GM19324 (cell line): ENCODE results near the gene L3MBTL4.
"Not testable (repeated sequence)": the region's sequence is repeated elsewhere in the genome, so short reads cannot be mapped to it uniquely, and the experiment has no call there.

Source experiments
- ATAC-seq: cut with Tn5 transposase; IDR thresholded peaks from one replicate; pipeline ENCODE4 v1.9.1; 2021; ENCODE audit warnings: mild to moderate bottlenecking, moderate library complexity; ENCODE audit not compliant: unreplicated experiment, low FRiP score

L3MBTL4 gene

DNA sequence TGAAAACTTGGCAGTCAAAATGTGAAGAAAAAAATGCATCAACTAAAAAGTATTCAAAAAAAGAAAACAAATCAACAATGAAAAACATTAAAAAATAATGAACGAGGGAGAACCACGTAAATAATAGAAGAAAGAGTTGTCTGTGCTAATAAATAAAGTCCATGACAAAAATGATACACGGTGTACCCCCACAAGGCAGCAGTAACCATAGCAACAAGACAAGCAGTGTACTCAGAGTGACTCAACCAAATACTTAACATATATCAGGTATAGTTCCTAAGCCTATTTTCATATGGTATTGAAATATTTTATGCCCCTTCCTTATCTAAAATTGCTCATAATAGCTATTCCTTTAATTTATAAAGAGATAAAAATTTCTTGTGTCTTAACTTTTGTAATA lies 357.1 kb downstream of the L3MBTL4 start:
- no peak for ATAC-seq

DNA sequence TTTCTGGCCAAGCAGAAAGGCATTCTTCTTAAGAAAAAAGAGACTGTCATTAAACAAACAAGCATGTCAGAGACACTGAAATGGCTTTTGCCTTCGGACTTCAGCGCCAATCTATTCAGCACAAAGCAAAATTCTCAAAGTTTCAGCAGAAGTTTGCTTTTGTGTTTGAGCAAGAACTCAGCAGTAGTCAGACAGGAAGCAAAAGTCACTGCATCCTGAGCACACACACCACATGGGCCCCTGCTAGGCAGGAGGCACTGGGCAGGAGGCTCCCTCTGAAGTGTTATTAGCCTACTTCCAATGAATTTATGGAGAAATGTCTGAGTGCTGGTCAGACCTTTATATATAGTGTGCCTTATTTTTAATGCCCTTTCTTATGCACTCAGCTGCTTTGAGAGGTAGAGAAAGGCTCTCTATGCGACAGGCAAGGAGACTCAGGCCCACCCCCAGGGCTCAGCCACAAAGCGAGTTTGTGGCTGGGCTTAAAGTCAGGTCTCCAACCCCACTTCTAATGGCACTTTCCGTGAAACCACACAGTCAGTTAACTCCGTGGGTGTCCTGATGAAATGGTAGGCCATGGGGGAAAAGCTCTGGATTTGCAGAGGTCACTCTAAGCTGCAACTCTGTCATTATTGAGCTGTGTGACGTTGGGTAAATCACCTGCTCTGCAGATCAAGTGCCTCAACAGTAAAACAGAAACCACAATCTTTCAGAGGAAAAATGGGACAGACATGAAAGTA lies 358.4 kb downstream of the L3MBTL4 start:
- ATAC-seq, result no peak

GRCh38 chr18:6055711-6056110 lies 359.0 kb downstream of the L3MBTL4 start:
- no peak for ATAC-seq

DNA sequence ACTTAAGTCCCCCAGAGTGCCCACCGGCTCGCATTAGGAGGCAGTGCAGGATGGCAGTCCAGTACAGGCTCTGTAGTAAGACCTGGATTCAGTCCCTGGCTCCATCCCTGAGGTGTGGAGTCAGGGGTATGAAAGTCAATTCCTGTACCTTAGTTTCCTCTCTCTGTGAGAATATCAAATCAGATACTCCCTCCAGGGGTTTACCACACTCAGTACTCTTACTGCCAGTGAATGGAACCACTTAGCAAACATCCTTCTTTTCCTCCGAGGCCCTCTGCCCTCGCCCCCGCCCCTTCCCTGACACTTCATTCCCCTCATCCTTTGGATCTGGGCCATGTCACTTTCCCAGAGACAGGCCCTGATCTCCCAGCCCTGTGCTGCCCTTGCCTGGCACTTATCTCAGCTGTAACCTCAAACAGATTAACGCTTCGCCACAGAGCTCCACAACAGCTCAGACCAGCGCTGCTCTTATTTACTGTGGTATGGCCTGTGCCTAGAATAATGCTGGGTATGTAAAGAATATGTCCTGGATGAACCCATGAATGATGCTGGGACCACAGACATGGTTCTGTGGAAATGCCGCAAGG lies 360.4 kb downstream of the L3MBTL4 start:
- no peak for ATAC-seq

DNA sequence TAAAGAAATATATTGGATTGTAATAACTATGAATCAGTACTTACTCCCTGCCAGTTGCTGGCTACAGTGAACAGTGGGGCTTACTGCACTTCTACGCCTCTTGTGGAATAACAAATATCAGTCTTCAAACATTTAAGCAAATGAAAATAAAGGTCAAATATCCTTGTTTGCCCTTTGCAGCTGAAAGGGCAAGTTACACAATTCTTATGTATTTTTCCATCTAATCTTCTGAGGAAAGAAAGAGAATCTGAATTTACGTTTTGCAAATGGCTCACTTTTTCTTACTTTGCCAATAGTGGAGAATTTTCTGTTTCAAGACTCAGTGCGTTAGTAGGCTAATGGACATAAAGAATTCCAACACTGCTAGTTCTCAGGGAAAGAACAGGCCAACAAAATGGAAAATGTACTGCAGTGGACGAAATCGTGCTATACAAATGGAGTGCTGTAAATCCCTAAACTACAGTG lies 362.2 kb downstream of the L3MBTL4 start:
- no peak for ATAC-seq

GRCh38 chr18:6047596-6047995 lies 367.1 kb downstream of the L3MBTL4 start:
- not testable (repeated sequence) for ATAC-seq

DNA sequence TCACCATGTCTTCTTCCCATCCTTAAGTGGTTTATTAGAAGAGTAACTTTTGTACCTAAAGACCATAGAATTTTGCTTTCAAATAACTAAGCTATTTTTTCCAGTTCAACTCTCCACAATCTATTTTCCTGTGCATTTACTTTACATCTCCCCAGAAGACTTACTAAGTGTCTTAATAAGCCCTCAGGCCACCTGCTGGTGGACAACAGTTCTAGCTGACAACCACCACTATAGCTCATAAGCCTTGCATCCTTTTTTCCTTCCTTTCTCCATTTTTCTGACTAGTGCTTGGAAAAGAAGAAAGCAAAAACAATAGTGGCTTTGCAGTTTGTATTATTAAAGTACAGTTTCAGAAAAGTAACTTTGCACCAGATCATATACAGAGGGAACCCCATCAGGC lies 369.9 kb downstream of the L3MBTL4 start:
- ATAC-seq, result no peak

DNA sequence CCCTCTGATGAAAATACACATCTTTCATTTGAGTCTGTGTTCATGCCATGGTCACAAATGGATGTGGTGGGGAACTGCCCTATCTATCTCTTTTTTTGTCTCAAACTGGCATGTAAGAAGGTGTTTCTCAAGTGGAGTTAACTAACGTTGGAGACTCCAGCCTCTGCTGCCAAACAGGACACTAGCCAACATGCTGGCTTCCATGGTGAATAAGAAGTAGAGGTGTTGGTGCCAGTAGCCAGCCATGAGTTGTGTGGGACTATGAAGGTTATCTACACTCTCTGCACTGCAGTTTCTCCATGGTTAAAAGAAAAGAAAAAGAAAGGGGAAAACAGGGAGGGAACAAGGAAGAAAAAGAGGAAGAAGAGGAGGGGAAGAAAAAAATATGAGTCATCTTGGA lies 370.4 kb downstream of the L3MBTL4 start:
- ATAC-seq, result no peak

GRCh38 chr18:6039055-6039454 lies 375.7 kb downstream of the L3MBTL4 start:
- no peak for ATAC-seq

DNA sequence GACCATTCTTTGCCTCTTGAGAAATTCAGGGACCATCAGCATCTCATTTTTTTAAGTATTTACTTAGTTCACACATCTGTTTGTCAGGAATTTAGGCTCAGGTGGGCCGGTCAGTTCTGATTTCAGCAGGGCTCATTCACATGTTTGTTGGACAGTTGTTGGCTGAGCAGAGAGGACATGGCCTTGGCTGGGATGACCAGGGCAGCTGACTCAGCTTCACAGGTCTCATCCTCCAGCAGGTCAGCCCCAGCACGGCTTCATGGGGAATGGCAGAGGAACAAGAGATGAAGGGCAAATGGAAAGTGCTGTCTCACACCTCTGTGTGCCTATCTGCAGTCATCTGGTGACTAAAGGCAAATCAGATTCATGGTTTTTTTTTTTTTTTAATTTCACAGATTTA lies 383.3 kb downstream of the L3MBTL4 start:
- no peak for ATAC-seq

DNA sequence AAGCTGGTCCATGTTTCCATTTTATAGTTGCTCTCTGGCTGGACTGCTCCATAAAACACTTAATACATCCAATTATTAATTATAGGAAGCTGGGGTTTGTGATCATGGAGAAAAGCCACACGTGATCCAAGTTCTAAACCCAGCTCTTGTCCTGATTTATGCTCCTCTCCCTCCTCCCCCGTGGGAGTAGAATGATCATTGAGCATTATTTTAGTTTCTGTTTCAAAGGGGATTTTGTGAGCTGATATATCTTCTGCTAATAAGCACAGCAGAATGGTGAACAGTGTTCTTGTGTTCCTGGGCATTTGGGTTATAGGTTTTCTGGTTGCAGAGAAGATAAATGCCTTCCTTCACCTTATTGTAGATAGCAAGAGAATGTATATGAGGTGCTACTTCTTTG lies 383.7 kb downstream of the L3MBTL4 start:
- no peak for ATAC-seq

DNA sequence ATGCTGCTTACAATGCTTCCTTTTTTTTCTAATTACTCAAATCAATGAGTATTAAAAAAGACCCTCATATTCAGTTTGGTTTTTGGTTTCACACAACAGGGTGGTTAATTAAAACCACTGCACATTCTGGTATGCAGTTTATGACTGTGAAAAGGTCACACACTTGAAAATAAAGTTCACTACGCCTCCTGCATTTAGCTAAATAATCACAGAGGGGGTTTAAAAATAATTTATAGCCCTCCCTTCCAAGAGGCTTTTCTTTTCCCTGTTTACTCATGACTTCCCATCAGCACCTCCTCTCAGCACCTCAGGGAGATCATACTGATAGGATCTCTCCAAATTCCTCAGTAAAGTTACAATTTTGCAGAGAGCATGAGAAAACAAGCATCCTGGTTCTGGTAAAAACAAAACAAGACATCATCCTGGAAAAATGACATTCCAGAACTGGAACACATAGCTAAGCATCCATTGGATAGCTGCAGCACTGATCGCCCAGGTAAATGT lies 389.9 kb downstream of the L3MBTL4 start:
- no peak for ATAC-seq

GRCh38 chr18:6023551-6023950 lies 391.2 kb downstream of the L3MBTL4 start:
- ATAC-seq, result no peak

DNA sequence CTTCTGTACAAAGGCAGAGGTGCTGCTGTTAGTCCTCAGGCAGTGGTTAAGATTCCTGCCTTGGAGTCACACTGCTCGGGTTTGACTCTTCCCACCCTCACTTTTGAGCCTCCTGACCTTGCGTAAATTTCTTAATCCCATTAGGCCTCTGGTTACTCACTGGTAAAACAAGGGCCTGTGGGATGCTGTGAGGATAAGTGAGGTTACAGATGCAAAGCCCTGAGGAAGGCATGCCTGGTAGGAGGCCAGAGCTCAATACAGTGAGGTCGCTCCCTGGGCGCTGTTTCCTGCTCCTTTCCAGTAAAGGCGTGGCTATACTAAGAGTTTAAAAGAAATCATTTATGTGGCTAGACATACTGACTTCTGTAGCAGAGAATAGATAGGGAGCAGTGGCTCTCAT lies 391.9 kb downstream of the L3MBTL4 start:
- ATAC-seq, result no peak

GRCh38 chr18:6022074-6022444 lies 392.7 kb downstream of the L3MBTL4 start:
- no peak for ATAC-seq

- no peak for ATAC-seq
These were observed 393.2 kb downstream of the L3MBTL4 start for GRCh38 chr18:6021306-6022073.

GRCh38 chr18:6018671-6019070 lies 396.0 kb downstream of the L3MBTL4 start:
- ATAC-seq, result no peak

- ATAC-seq, result no peak
These were observed 397.5 kb downstream of the L3MBTL4 start for GRCh38 chr18:6017171-6017570.

GRCh38 chr18:6015364-6015763 lies 399.3 kb downstream of the L3MBTL4 start:
- no peak for ATAC-seq

DNA sequence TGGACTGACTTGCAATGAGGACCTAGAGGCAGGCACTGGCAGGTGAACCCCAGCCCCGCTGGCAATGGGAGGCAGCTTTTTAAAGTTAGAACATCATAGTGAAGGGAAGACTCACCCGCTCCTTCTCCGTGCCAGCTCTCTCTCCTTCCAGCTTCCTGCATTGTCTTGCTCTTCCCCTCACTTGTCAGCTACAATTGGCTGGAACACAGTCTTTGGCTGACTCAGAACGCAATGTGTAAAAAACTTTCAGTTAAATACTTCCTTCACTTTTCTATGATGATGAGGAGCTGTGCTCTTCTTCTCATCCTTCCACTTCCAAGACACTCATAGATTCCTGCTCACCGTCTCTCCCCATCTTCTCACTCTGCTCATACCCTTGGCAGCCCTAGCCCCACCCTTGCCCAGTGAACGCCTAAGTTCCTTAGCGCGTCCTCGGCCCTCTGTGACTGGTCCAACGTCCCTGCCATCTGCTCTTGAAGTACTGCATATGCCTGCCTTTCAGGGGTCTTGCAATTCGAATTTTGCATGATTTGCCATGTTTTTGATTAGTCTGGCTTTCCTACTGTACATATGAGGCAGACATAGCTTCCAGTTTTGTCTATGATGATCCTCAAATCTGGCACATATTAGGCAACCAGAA lies 401.4 kb downstream of the L3MBTL4 start:
- no peak for ATAC-seq

- no peak for ATAC-seq
These were observed 403.8 kb downstream of the L3MBTL4 start for GRCh38 chr18:6010921-6011320.
